H7 (cell line): Measurements from ENCODE around the gene LSAMP. TPM values are rescaled to one million over a fixed set of nuclear protein-coding genes. Genes with fewer than 3 reads are reported as not detected.

Experiments used
- DNase-seq: peaks from one replicate; pipeline ENCODE4 v3.0.0; 2012
- H3K27me3 ChIP-seq: 2 replicates; pipeline ENCODE4 v1.6.0; 2011; ENCODE audit warnings: mild to moderate bottlenecking, low read length; ENCODE audit not compliant: control insufficient read depth, insufficient read depth
- H3K36me3 ChIP-seq: replicated peaks from 2 replicates; pipeline ENCODE4 v1.5.1; 2011; ENCODE audit warnings: low read length; ENCODE audit not compliant: control insufficient read depth, insufficient read depth
- H3K4me3 ChIP-seq: 2 replicates; pipeline ENCODE4 v1.5.1; 2011; ENCODE audit warnings: low read depth, mild to moderate bottlenecking, control low read depth, low read length, moderate library complexity; ENCODE audit not compliant: insufficient read depth
- total RNA-seq: library from RNA; depleted of rRNA; stranded (reverse); fragments of >200 nt; shearing (Covaris generic); gene quantifications from 2 replicates; pipeline ENCODE4 v1.2.3, GENCODE V29; 2014

LSAMP gene
- total RNA-seq, 1 experiment from 2014 or later: 2.6 TPM

GRCh38 chr3:116186049-116186448 is 259.2 kb downstream of the LSAMP start:
- H3K36me3 ChIP-seq: no peaks in the 10 kb centered on the region
- DNase-seq: no peak
- H3K27me3 ChIP-seq: no peaks in the 10 kb centered on the region
- no peak overlapping the region for H3K4me3 ChIP-seq

DNA sequence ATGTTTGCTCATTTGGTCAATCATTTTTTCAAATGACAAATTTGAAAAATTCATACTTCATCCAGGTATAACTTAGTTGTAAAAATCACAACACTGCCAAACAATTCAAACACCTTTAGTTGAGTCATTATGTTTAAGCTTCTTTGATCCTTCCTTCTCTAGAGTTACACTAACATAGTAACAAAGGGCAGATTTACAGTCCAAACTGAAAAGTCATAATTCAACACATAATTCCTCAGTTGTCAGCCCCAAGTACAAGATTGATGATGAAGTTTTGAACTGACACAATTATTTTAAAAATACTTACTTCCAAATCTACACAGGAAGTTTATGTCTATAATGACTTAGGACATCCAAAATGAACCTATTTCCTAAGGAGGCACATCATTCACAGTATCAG is 264.1 kb downstream of the LSAMP start:
- no peak for DNase-seq
- Histone ChIP-seq H3K4me3 (no peak overlapping the region), H3K36me3 (no peaks in the 10 kb centered on the region), H3K27me3 (no peaks in the 10 kb centered on the region)

DNA sequence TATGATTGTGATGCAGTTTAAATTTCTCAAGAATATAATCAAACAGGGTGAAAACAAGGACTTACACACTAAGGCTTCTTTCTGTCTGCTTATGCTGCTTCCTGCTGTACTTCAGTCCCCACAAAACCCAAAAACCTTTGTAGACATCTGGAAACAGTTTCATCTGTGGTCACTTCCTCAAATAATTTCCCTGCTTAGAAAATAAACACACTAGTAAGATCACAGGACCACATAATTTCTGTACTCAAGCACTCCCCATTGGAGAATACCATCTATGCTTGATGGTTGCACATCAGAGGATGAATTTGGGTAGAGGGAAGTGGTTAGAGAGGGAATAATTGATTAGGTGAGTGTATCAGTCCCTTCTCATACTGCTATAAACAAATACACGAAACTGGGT is 266.2 kb downstream of the LSAMP start:
- H3K36me3 ChIP-seq: no peaks in the 10 kb centered on the region
- DNase-seq: no peak
- no peaks in the 10 kb centered on the region for H3K27me3 ChIP-seq
- no peak overlapping the region for H3K4me3 ChIP-seq

GRCh38 chr3:116176974-116177555 is 268.2 kb downstream of the LSAMP start:
- H3K27me3 ChIP-seq: no peaks in the 10 kb centered on the region
- H3K36me3 ChIP-seq: no peaks in the 10 kb centered on the region
- DNase-seq: no peak

GRCh38 chr3:116166121-116166520 is 279.2 kb downstream of the LSAMP start:
- no peaks in the 10 kb centered on the region for H3K36me3 ChIP-seq
- no peak for DNase-seq
- H3K27me3 ChIP-seq: no peaks in the 10 kb centered on the region
- no peak overlapping the region for H3K4me3 ChIP-seq

More at GRCh38 chr3:116176974-116177555, 268.2 kb downstream of the LSAMP start:
- no peak overlapping the region for H3K4me3 ChIP-seq

- Histone ChIP-seq H3K4me3 (no peak overlapping the region), H3K27me3 (no peaks in the 10 kb centered on the region), H3K36me3 (no peaks in the 10 kb centered on the region)
- no peak for DNase-seq
Observed at GRCh38 chr3:116165641-116166040, 279.6 kb downstream of the LSAMP start.

- Histone ChIP-seq H3K4me3 (no peak overlapping the region), H3K27me3 (no peaks in the 10 kb centered on the region), H3K36me3 (no peaks in the 10 kb centered on the region)
- DNase-seq: no peak
Observed at GRCh38 chr3:116165135-116165534, 280.2 kb downstream of the LSAMP start.

GRCh38 chr3:116164039-116164438 is 281.2 kb downstream of the LSAMP start:
- DNase-seq: no peak
- no peak overlapping the region for H3K4me3 ChIP-seq
- no peaks in the 10 kb centered on the region for H3K27me3 ChIP-seq
- no peaks in the 10 kb centered on the region for H3K36me3 ChIP-seq

DNA sequence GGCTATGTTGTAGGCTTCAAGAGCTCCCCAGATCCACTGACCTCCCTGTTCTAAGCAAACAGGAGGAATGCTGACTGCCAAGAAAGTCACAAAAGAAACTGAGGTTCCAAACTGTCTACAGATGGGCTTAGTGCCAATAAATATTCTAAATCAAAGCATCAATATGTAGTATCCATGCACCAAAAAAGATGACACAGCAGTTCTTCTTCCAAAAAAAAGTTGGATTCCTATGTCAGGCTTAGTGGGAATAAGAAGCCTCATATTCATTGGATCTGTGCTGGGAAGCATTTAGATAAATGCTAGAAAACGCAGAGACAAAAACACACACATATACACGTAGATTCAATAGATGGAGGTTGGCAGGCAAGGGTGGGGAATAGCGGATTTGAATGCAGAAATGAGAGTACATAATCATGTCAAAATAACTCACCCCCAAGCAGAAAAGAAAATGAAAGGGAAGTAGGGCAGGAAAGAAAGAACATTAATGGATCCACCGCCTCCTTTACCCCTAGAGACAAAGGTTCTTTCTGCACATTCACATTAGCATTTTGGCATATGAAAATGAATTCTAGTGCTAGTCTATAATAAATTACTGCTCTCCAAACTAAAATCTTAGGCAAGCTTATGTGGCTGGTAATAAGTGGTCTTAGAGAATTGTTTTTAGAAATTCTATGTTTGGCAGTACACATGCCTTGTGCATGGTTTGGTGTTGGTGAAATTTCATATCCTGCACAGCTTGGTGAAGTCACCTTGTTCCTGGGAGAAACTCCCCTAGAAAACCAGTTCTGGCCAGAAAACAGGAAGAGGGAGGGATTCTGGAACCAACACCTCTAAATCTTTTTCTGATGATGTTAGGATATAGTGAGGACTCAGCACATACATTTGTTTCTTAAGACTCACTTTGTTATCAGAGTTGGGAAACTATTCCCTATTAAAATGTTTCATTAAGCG is 283.4 kb downstream of the LSAMP start:
- no peaks in the 10 kb centered on the region for H3K27me3 ChIP-seq
- no peaks in the 10 kb centered on the region for H3K36me3 ChIP-seq
- no peak for DNase-seq
- no peak overlapping the region for H3K4me3 ChIP-seq

DNA sequence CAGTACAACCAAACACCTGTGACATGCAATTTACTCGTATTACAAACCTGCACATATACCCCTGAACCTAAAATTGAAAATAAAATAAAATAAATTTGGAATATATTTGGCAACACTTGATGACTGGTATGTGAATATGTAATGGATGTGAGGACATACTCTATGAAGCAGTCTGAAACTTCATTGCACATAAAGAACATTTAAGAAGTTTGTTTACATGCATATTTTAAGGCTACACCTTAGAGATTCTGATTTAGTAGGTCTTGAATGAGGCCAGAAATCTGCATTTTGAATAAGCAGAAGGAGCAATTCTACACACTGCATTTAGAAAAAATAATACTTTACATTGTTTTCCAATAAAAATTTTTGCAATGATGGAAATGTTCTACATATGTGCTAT is 284.7 kb downstream of the LSAMP start:
- no peak for DNase-seq
- Histone ChIP-seq H3K36me3 (no peaks in the 10 kb centered on the region), H3K27me3 (no peaks in the 10 kb centered on the region), H3K4me3 (no peak overlapping the region)

- no peak for DNase-seq
- Histone ChIP-seq H3K27me3 (no peaks in the 10 kb centered on the region), H3K4me3 (no peak overlapping the region), H3K36me3 (no peaks in the 10 kb centered on the region)
Observed at GRCh38 chr3:116155841-116156240, 289.4 kb downstream of the LSAMP start.

- Histone ChIP-seq H3K36me3 (no peaks in the 10 kb centered on the region), H3K27me3 (no peaks in the 10 kb centered on the region), H3K4me3 (no peak overlapping the region)
- DNase-seq: peak; percentile 6
Observed at GRCh38 chr3:116154389-116154788, 290.9 kb downstream of the LSAMP start.

DNA sequence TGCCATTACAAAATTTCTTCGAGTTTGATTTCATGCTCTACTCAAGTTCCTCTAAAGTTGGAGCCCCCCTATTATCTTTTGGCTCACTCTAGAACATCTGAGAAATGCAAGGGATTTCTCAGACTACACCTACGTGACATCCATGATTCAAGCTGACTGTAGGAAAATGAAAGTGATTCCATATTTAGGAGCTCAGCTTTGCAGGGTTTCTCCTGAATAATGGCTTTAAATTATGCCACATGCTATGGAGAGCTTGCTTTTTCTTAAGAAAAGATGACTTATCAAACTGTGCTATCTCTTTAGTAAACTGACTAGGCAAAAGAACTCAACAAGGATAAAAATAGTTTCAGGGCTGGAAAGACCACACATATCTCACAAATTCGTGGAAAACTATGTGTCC is 292.1 kb downstream of the LSAMP start:
- Histone ChIP-seq H3K27me3 (no peaks in the 10 kb centered on the region), H3K4me3 (no peak overlapping the region), H3K36me3 (no peaks in the 10 kb centered on the region)
- no peak for DNase-seq

GRCh38 chr3:116150655-116151167 is 294.6 kb downstream of the LSAMP start:
- Histone ChIP-seq H3K27me3 (no peaks in the 10 kb centered on the region), H3K36me3 (no peaks in the 10 kb centered on the region), H3K4me3 (no peak overlapping the region)
- DNase-seq: no peak
